ENCODE measurements around the gene TNFRSF12A. TPM values are rescaled to one million over a fixed set of nuclear protein-coding genes. Genes with fewer than 3 reads are reported as not detected.

TNFRSF12A gene
- total and polyA plus RNA-seq, 2 of the 8 experiments (the other 6 are each of a cell fraction or from before 2014, with no cell fraction given): 81.0 to 82.5 TPM

GRCh38 chr16:3017794-3018506 lies 2.2 kb upstream of the TNFRSF12A start, which contains the start of gene CLDN6 (continued):
- peak; percentile 85 to 94 (median 92) for TF ChIP-seq CTCF (IDR thresholded peaks at IDR 0.05; ENCODE audit: control extremely low read depth in 1 of 3, insufficient read depth in 1 of 3, low read depth in 1 of 3, low read length in 3 of 3)
- no peak for TF ChIP-seq HDAC2 (IDR thresholded peaks at IDR 0.05; ENCODE audit: borderline replicate concordance in 1 of 2, low read depth in 2 of 2, low read length in 2 of 2)
- peak; percentile 97 for TF ChIP-seq PHF8 (conservative IDR thresholded peaks at IDR 0.05; ENCODE audit: low read depth, low read length)
- TF ChIP-seq SIN3A (conservative IDR thresholded peaks at IDR 0.05 in 1 of 2, IDR thresholded peaks at IDR 0.05 in 1 of 2; ENCODE audit: low read depth in 1 of 2, low read length in 2 of 2): peak; percentile 61 to 77; a peak in 2 of 4 replicates
- TF ChIP-seq GTF2F1 (IDR thresholded peaks at IDR 0.05; ENCODE audit: borderline replicate concordance, low read depth, low read length): peak; percentile 72; the same call in 1 of the 2 replicates
- 0 out of 2 replicates have a peak, but pooled peaks have one; percentile 45 for TF ChIP-seq SP1 (IDR thresholded peaks at IDR 0.05; ENCODE audit: low read depth, low read length)
- peak; percentile 95 for TF ChIP-seq TAF7 (optimal IDR thresholded peaks at IDR 0.05; ENCODE audit: borderline replicate concordance, low read depth, low read length)
- TF ChIP-seq SUZ12 (IDR thresholded peaks at IDR 0.05; ENCODE audit: low read length): no peak
